Measurements from ENCODE around the gene RWDD3. TPM values are rescaled to one million over a fixed set of nuclear protein-coding genes. Genes with fewer than 3 reads are reported as not detected.

The RWDD3 gene
- total RNA-seq, 1 experiment from 2014 or later = 15.3 TPM

- Histone ChIP-seq H2AFZ (ENCODE audit: low read length) (no peak overlapping the region), H3K79me2 (ENCODE audit: insufficient read depth, low read length) (no peaks in the 10 kb centered on the region), H3K79me1 (ENCODE audit: insufficient read depth, low read depth, low read length, poor library complexity, severe bottlenecking) (no peaks in the 10 kb centered on the region), H2BK120ac (ENCODE audit: low read depth, low read length, poor library complexity, severe bottlenecking) (no peak overlapping the region), H4K5ac (ENCODE audit: insufficient read length, low read depth, low read length) (no peak overlapping the region), H3K9ac (ENCODE audit: extremely low read depth, insufficient read length, low read length) (no peak overlapping the region), H3K23me2 (ENCODE audit: insufficient read length, low read depth, low read length, poor library complexity, severe bottlenecking) (no peaks in the 10 kb centered on the region), H2AK5ac (ENCODE audit: insufficient read length, low read length) (no peak overlapping the region), H3K4me1 (ENCODE audit: insufficient read depth, low read length) (no peaks in the 10 kb centered on the region), H3K4me2 (ENCODE audit: insufficient read depth, insufficient read length, low read length) (no peak overlapping the region), H2BK5ac (ENCODE audit: insufficient read length, low read length) (no peak overlapping the region), H3K4ac (ENCODE audit: low read depth, low read length) (no peak overlapping the region), H3K27me3 (ENCODE audit: insufficient read depth, low read length) (no peaks in the 10 kb centered on the region), H4K8ac (replicated peaks; ENCODE audit: insufficient read length, low read depth, low read length) (no peak overlapping the region), H3K14ac (ENCODE audit: insufficient read depth, low read length) (no peak overlapping the region), H4K91ac (ENCODE audit: insufficient read length, low read depth, low read length) (no peak overlapping the region), H3T11ph (ENCODE audit: low read length) (no peak overlapping the region), H3K18ac (ENCODE audit: insufficient read length, low read depth, low read length) (no peak overlapping the region), H3K56ac (ENCODE audit: insufficient read length, low read depth, low read length) (no peak overlapping the region), H2BK12ac (ENCODE audit: insufficient read length, low read depth, low read length) (no peak overlapping the region), H3K27ac (ENCODE audit: insufficient read length, low read depth, low read length) (no peak overlapping the region), H3K23ac (ENCODE audit: insufficient read length, low read depth, low read length) (no peak overlapping the region), H2BK20ac (ENCODE audit: low read depth, low read length, poor library complexity, severe bottlenecking) (no peak overlapping the region), H2BK15ac (ENCODE audit: low read depth, low read length) (no peak overlapping the region), H4K20me1 (ENCODE audit: control insufficient read depth, insufficient read depth, insufficient read length) (no peaks in the 10 kb centered on the region), H3K9me3 (ENCODE audit: control insufficient read depth, low read depth, low read length) (no peaks in the 10 kb centered on the region)
- H3K9me3 Mint-ChIP-seq = no peaks in the 10 kb centered on the region
- H3K36me3 Mint-ChIP-seq (ENCODE audit: insufficient read depth in 1 of 3, low read depth in 3 of 3) = no peaks in the 10 kb centered on the region
- TF ChIP-seq CTCF (conservative IDR thresholded peaks at IDR 0.05) = no peak
- no peaks in the 10 kb centered on the region for H3K27me3 Mint-ChIP-seq (ENCODE audit: low read depth)
- H3K4me3 Mint-ChIP-seq = no peak overlapping the region
- no peak overlapping the region for H3K27ac Mint-ChIP-seq
- no peak for DNase-seq
- H3K4me1 Mint-ChIP-seq = no peaks in the 10 kb centered on the region; a peak in 1 of 4 replicates
- WGBS (ENCODE audit: extremely low coverage, insufficient read length, low lambda C conversion rate) = no CpG with 5 or more reads among the region's 1 CpG
Measured at GRCh38 chr1:95203908-95204437, 30.0 kb upstream of the RWDD3 start.

Measured in H9 (cell line).